Smooth muscle cell (in vitro differentiated cells): ENCODE results near the gene SARDH. TPM values are rescaled to one million over a fixed set of nuclear protein-coding genes. Genes with fewer than 3 reads are reported as not detected.

Source experiments
- DNase-seq: peaks from one replicate; lab custom pipeline; 2025; ENCODE audit not compliant: unreplicated experiment; lab: John Stamatoyannopoulos, UW
- H2AFZ ChIP-seq: fragments of 200-600 bp; sonication (generic); 2 replicates; pipeline ENCODE4 v1.6.0; 2016; ENCODE audit warnings: antibody characterized with exemption, low read depth, mild to moderate bottlenecking
- H3F3A ChIP-seq: fragments of 200-600 bp; sonication (generic); 2 replicates; pipeline ENCODE4 v1.6.0; 2017; ENCODE audit warnings: antibody characterized with exemption, low read depth
- H3K27ac ChIP-seq: fragments of 200-600 bp; sonication (generic); 2 replicates; pipeline ENCODE4 v1.5.1; 2016; ENCODE audit warnings: low read depth, mild to moderate bottlenecking
- H3K27me3 ChIP-seq: fragments of 200-600 bp; sonication (generic); 2 replicates; pipeline ENCODE4 v1.6.1; 2016; ENCODE audit warnings: low read depth, mild to moderate bottlenecking
- H3K36me3 ChIP-seq: fragments of 200-600 bp; sonication (generic); 2 replicates; pipeline ENCODE4 v1.5.1; 2016; ENCODE audit warnings: low read depth
- H3K4me1 ChIP-seq: fragments of 200-600 bp; sonication (generic); 2 replicates; pipeline ENCODE4 v1.5.1; 2016; ENCODE audit warnings: low read depth
- H3K4me2 ChIP-seq: fragments of 200-600 bp; sonication (generic); 2 replicates; pipeline ENCODE4 v1.6.0; 2016; ENCODE audit warnings: mild to moderate bottlenecking
- H3K4me3 ChIP-seq: fragments of 200-600 bp; sonication (generic); 2 replicates; pipeline ENCODE4 v1.5.1; 2016; ENCODE audit warnings: mild to moderate bottlenecking
- H3K79me2 ChIP-seq: fragments of 200-600 bp; sonication (generic); 2 replicates; pipeline ENCODE4 v1.6.0; 2016; ENCODE audit warnings: low read depth, mild to moderate bottlenecking
- H3K9ac ChIP-seq: fragments of 200-600 bp; sonication (generic); 2 replicates; pipeline ENCODE4 v1.6.0; 2016; ENCODE audit warnings: low read depth
- H3K9me3 ChIP-seq: fragments of 200-600 bp; sonication (generic); replicated peaks from 2 replicates; pipeline ENCODE4 v1.5.1; 2016; ENCODE audit warnings: low read depth
- H4K20me1 ChIP-seq: fragments of 200-600 bp; sonication (generic); 2 replicates; pipeline ENCODE4 v1.6.0; 2016; ENCODE audit warnings: low read depth
- CTCF ChIP-seq: fragments of 200-600 bp; sonication (generic); IDR thresholded peaks from 2 replicates; pipeline ENCODE4 v1.5.1; 2017; ENCODE audit warnings: borderline replicate concordance, mild to moderate bottlenecking, antibody characterized with exemption; ENCODE audit not compliant: insufficient read depth, poor library complexity, severe bottlenecking
- WGBS: methylation state at CpG from one replicate; pipeline ENCODE4 v1.1.7; 2016; ENCODE audit warnings: low lambda C conversion rate; 5-methylcytosine and 5-hydroxymethylcytosine counted together
- polyA plus RNA-seq: library from polyadenylated mRNA; unstranded; fragments of >200 nt; fragmentation: Nextera tagmentation; extraction: Ambion mirVana; gene quantifications from 2 replicates; pipeline ENCODE4 v1.2.1, GENCODE V29; 2016
- total RNA-seq: library from RNA; depleted of rRNA; stranded (reverse); fragments of >200 nt; gene quantifications from 2 replicates; pipeline ENCODE4 v1.2.3, GENCODE V29; 2014

The SARDH gene
- total and polyA plus RNA-seq, 2 experiments from 2014 or later: 3.3 to 10.1 TPM

DNA sequence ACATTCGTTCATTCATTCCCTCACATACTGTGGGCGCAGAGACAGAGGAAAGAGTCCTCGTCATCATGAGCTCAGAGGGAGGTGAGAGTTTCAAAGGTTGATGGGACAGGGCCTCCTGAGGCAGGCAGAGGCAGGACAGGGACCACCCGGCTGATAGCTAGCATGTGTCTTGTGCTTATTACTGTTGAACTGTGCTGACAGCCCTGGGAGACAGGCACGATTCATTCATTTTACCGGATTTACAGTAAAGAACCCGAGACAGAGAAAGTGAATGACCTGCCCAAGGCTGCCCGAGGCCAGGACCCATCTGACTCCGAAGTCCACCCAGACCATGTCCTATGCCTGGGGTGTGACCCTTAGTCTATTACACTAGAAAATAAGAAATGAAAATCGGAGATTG is 124.1 kb downstream of the SARDH start:
- Histone ChIP-seq H3K27ac (no peak overlapping the region), H3K36me3 (no peaks in the 10 kb centered on the region), H4K20me1 (no peaks in the 10 kb centered on the region), H3F3A (no peaks in the 10 kb centered on the region), H3K27me3 (peaks cover 29% of the 10 kb centered on the region), H3K4me3 (no peak overlapping the region), H3K9me3 (no peaks in the 10 kb centered on the region), H3K9ac (no peak overlapping the region), H3K4me1 (no peaks in the 10 kb centered on the region), H3K79me2 (no peaks in the 10 kb centered on the region), H3K4me2 (no peak overlapping the region), H2AFZ (no peak overlapping the region)
- WGBS: 82% methylated on average over 10 of the region's 10 CpGs
- TF ChIP-seq CTCF: no peak
- no peak for DNase-seq

Other genes starting within 250 kb of the SARDH start
- not detected in 2 replicates for gene MYMK, start 213.4 kb downstream of the SARDH start, total RNA-seq
- not detected in 2 replicates for gene MYMK, start 213.4 kb downstream of the SARDH start, polyA plus RNA-seq
- 8.1 and 8.9 TPM in 2 replicates for gene ADAMTSL2, start 203.6 kb downstream of the SARDH start, total RNA-seq
- 8.9 and 10.5 TPM in 2 replicates for gene ADAMTSL2, start 203.6 kb downstream of the SARDH start, polyA plus RNA-seq
- gene FAM163B, start 129.0 kb downstream of the SARDH start, total RNA-seq: 0.49 and 8.0 TPM in 2 replicates
- gene FAM163B, start 129.0 kb downstream of the SARDH start, polyA plus RNA-seq: 3.4 and 5.0 TPM in 2 replicates
- gene DBH, start 102.0 kb downstream of the SARDH start, total RNA-seq: not detected in 2 replicates
- 0.22 and 0.48 TPM in 2 replicates for gene DBH, start 102.0 kb downstream of the SARDH start, polyA plus RNA-seq